ENCODE results near the gene CYTIP. TPM values are rescaled to one million over a fixed set of nuclear protein-coding genes. Genes with fewer than 3 reads are reported as not detected.

The CYTIP gene
- not detected in 2 replicates for total RNA-seq (2012; rRNA removed)
- not detected in 2 replicates for polyA plus RNA-seq (2012; rRNA removed)
- not detected in 2 replicates for polyA plus RNA-seq (2012; cell fraction: cytosol; rRNA removed)
- not detected in 2 replicates for polyA plus RNA-seq (2012; cell fraction: nucleus; rRNA removed; ENCODE audit: low replicate concordance)
- not detected for Bru-seq, nascent RNA
- not detected for BruChase-seq, experiment 1, labeled RNA remaining after a 6-hour chase
- not detected for BruChase-seq, experiment 2, labeled RNA remaining after a 2-hour chase
- long read RNA-seq, result 0 reads

DNA sequence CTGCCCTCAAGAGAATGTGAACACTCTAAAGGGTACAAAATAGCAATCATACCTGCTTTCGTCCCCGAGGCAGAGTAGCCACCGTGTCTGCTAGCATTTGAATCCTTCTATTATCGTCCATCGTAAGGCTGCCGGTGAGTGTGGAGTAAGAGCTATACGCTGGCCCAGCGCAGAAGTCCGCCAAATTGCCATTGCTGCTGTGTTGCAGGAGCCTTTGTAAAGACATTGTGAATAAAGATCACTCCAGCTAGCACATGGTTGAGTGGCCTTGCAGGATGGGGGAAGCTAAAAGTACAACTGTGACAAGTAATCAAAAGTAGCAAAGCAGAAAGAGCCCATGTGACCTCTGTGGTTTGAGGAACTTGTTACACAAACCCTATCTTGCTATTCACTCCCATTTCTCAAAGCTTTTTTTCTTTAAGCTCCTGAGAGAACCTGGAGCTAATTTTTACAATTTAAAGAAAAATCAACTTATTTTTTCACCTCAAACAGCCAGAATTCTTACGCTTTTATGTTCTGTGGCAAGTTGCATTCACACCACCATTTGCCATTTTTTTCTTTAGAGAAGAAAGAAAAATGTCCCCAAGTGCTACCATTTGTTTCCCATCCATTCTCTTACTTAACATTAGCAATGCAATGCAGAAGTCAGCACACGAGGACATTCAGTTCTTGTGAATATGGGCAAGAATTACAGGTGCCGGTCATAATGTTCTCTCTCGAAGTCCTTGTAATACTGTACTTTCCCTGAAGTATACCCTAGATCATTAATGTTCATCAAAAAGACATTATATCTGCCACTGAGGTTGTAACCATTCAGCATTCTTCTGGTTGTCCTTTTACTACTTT, at the start of gene CYTIP:
Gene CYTIP (minus strand): TSS at position 295 of the 846 bp plus-strand sequence. CDS start 69 bp downstream, at position 226.
- Histone ChIP-seq H3K27ac (ENCODE audit: insufficient read depth, low read length) (no peak within 1 kb of the TSS), H3K9me1 (ENCODE audit: insufficient read depth, low read length) (no peaks in the 10 kb centered on the region), H3K14ac (replicated peaks; ENCODE audit: low read depth, low read length) (no peak within 1 kb of the TSS), H2BK5ac (ENCODE audit: low read depth, low read length, poor library complexity, severe bottlenecking) (no peak within 1 kb of the TSS), H4K91ac (ENCODE audit: insufficient read depth, low read depth, low read length) (no peak within 1 kb of the TSS), H4K20me1 (ENCODE audit: insufficient read depth, low read length) (no peaks in the 10 kb centered on the region), H2BK20ac (ENCODE audit: low read depth, low read length) (no peak within 1 kb of the TSS), H3K9me3 (ENCODE audit: control insufficient read depth, insufficient read depth, low read length) (no peaks in the 10 kb centered on the region), H2BK15ac (ENCODE audit: low read depth, low read length) (no peak within 1 kb of the TSS), H3K4ac (ENCODE audit: low read depth, low read length) (no peak within 1 kb of the TSS), H2AK9ac (replicated peaks; ENCODE audit: low read depth, low read length, poor library complexity) (no peak within 1 kb of the TSS), H3K4me1 (ENCODE audit: control insufficient read depth, insufficient read depth, low read length) (no peaks in the 10 kb centered on the region), H3K23ac (ENCODE audit: low read depth, low read length) (no peak within 1 kb of the TSS), H4K5ac (ENCODE audit: low read depth, low read length) (no peak within 1 kb of the TSS), H4K8ac (ENCODE audit: low read depth in 2 of 2, low read length in 2 of 2) (no peak within 1 kb of the TSS), H3K9ac (ENCODE audit: low read depth, low read length) (no peak within 1 kb of the TSS), H3K79me1 (ENCODE audit: low read depth in 1 of 2, low read length in 2 of 2) (no peaks in the 10 kb centered on the region), H2AFZ (replicated peaks; ENCODE audit: low read length, poor library complexity) (no peak within 1 kb of the TSS), H3K18ac (ENCODE audit: low read depth, low read length) (no peak within 1 kb of the TSS), H3K56ac (ENCODE audit: extremely low read depth, insufficient read depth, low read length) (no peak within 1 kb of the TSS), H2BK120ac (ENCODE audit: low read depth, low read length) (no peak within 1 kb of the TSS), H3K27me3 (ENCODE audit: control insufficient read depth, insufficient read depth, low read length) (peaks cover 1% of the 10 kb centered on the region; the same call in 1 of the 2 replicates), H3K4me2 (ENCODE audit: low read depth, low read length) (no peak within 1 kb of the TSS), H3K36me3 (ENCODE audit: control insufficient read depth, insufficient read depth, low read length) (no peaks in the 10 kb centered on the region), H3K4me3 (ENCODE audit: insufficient read depth, low read depth, low read length) (no peak within 1 kb of the TSS), H2AK5ac (ENCODE audit: low read depth, low read length) (no peak within 1 kb of the TSS)
- no TSS peak for BruUV-seq (replicated peaks)
- 76% methylated on average over 6 of the region's 13 CpGs; no CpG with 5 or more reads in 1 of the 2 experiments for WGBS, 2 experiments (ENCODE audit: extremely low coverage in 2 of 2, insufficient read length in 1 of 2)
- intact Hi-C loops (cut with micrococcal nuclease), result no loop called here
- ChIA-PET POLR2A (ENCODE audit: unreplicated experiment) (no interaction called here), CTCF (interaction anchor here (0.6 kb wide), 1 partner anchor 30 kb away, joined by 3 read pairs; no protein-coding TSS in a partner anchor)
- ATAC-seq (ENCODE audit: low read depth), result no peak
- no peak for TF ChIP-seq SMC3 (IDR thresholded peaks at IDR 0.05; ENCODE audit: low read depth, low read length)
- TF ChIP-seq RFX5 (IDR thresholded peaks at IDR 0.05; ENCODE audit: low read depth, low read length), result no peak
- no peak for TF ChIP-seq BHLHE40 (IDR thresholded peaks at IDR 0.05; ENCODE audit: low read depth, low read length)
- TF ChIP-seq POLR2A (IDR thresholded peaks at IDR 0.05; ENCODE audit: low read depth, low read length), result no peak
- TF ChIP-seq MAZ (IDR thresholded peaks at IDR 0.05; ENCODE audit: borderline replicate concordance, low read depth, low read length), result no peak
- TF ChIP-seq, protein P1, sequence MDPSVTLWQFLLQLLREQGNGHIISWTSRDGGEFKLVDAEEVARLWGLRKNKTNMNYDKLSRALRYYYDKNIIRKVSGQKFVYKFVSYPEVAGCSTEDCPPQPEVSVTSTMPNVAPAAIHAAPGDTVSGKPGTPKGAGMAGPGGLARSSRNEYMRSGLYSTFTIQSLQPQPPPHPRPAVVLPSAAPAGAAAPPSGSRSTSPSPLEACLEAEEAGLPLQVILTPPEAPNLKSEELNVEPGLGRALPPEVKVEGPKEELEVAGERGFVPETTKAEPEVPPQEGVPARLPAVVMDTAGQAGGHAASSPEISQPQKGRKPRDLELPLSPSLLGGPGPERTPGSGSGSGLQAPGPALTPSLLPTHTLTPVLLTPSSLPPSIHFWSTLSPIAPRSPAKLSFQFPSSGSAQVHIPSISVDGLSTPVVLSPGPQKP (IDR thresholded peaks at IDR 0.05; ENCODE audit: borderline replicate concordance, low read depth, low read length), result no peak
- no peak for TF ChIP-seq CTCF (conservative IDR thresholded peaks at IDR 0.05; ENCODE audit: low read depth, low read length)
- no peak for TF ChIP-seq CEBPB (IDR thresholded peaks at IDR 0.05; ENCODE audit: low read depth, low read length)
- TF ChIP-seq CHD1 (IDR thresholded peaks at IDR 0.05; ENCODE audit: low read depth, low read length), result no peak
- TF ChIP-seq NFE2L2 (IDR thresholded peaks at IDR 0.05; ENCODE audit: low read depth, low read length), result no peak
- TF ChIP-seq MXI1 (IDR thresholded peaks at IDR 0.05; ENCODE audit: borderline replicate concordance, low read depth, low read length), result no peak
- dilution Hi-C loops (cut with HindIII; ENCODE audit: low sequenced_read_pairs, unreplicated experiment), result no loop called here
- no peak for DNase-seq
- in situ Hi-C loops (cut with MboI; ENCODE audit: low sequenced_read_pairs), result no loop called here
